GM12878 (cell line): ENCODE data around the gene ACACA. TPM values are rescaled to one million over a fixed set of nuclear protein-coding genes. Genes with fewer than 3 reads are reported as not detected.

Experiments
- ATAC-seq: fragments of 200-7000 bp; cut with Tn5 transposase; 3 replicates; pipeline ENCODE4 v1.9.1; 2020; ENCODE audit warnings: mild to moderate bottlenecking, moderate library complexity
- BruUV-seq: library from RNA; stranded (reverse); fragments of 400-500 nt; replicated peaks from 2 replicates; lab custom pipeline; 2021; lab: Mats Ljungman, UMichigan
- CTCF ChIA-PET: fragments of 300-600 bp; sonication (Branson Sonifier 250); formaldehyde crosslinking; extraction: SDS; loops from one replicate; lab custom pipeline; 2021; ENCODE audit warnings: inconsistent platforms; lab: Yijun Ruan, JAX
- POLR2A ChIA-PET: fragments of 350-600 bp; formaldehyde crosslinking; extraction: SDS; loops from one replicate; lab custom pipeline; 2021; ENCODE audit warnings: inconsistent platforms; lab: Charles Lee
- RAD21 ChIA-PET: fragments of 300-600 bp; sonication (Branson Sonifier 250); formaldehyde crosslinking; loops from one replicate; lab custom pipeline; 2023; ENCODE audit warnings: antibody characterized with exemption; ENCODE audit not compliant: unreplicated experiment; lab: Charles Lee
- SMC1A ChIA-PET: fragments of 300-600 bp; sonication (Branson Sonifier 250); formaldehyde crosslinking; loops from one replicate; lab custom pipeline; 2023; ENCODE audit not compliant: unreplicated experiment, uncharacterized antibody; lab: Charles Lee
- DNase-seq: peaks from one replicate; pipeline ENCODE4 v3.0.0-alpha.2; 2011; ENCODE audit warnings: low read depth, low spot score
- FAIRE-seq: peaks from 3 replicates; lab custom pipeline; 2011; peaks lifted over from hg19 to GRCh38; lab: Jason Lieb, UNC
- H2AFZ ChIP-seq: 2 replicates; pipeline ENCODE4 v1.6.0; 2011; ENCODE audit warnings: low read depth, low read length, control low read depth; ENCODE audit not compliant: control insufficient read depth
- H3K27ac ChIP-seq: 2 replicates; pipeline ENCODE4 v1.5.1; 2011; ENCODE audit warnings: control low read depth; ENCODE audit not compliant: control insufficient read depth, insufficient read depth
- H3K27me3 ChIP-seq, 2 experiments: replicated peaks in 1 of 2; 2 replicates each; pipeline versions ENCODE4 v1.6.0 to v1.6.1; 2011; ENCODE audit warnings: low read length in 1 of 2; ENCODE audit not compliant: control insufficient read depth in 2 of 2, insufficient read depth in 2 of 2
- H3K36me3 ChIP-seq, 2 experiments: 2 replicates each; pipeline ENCODE4 v1.5.1; 2011; ENCODE audit warnings: low read length in 1 of 2; ENCODE audit not compliant: control insufficient read depth in 2 of 2, insufficient read depth in 2 of 2
- H3K4me1 ChIP-seq: 2 replicates; pipeline ENCODE4 v1.6.1; 2011; ENCODE audit warnings: mild to moderate bottlenecking, low read length, moderate library complexity, mixed read lengths; ENCODE audit not compliant: control insufficient read depth, insufficient read depth
- H3K4me2 ChIP-seq: 2 replicates; pipeline ENCODE4 v1.6.0; 2011; ENCODE audit warnings: control low read depth; ENCODE audit not compliant: control insufficient read depth, insufficient read depth
- H3K4me3 ChIP-seq: fragments of 200-600 bp; sonication (generic); 2 replicates; pipeline ENCODE4 v1.5.1; 2016
- H3K79me2 ChIP-seq: 2 replicates; pipeline ENCODE4 v1.6.0; 2011; ENCODE audit warnings: low read length; ENCODE audit not compliant: control insufficient read depth, insufficient read depth
- H3K9ac ChIP-seq: 2 replicates; pipeline ENCODE4 v1.8.0; 2011; ENCODE audit warnings: low read length, control low read depth, mixed read lengths; ENCODE audit not compliant: control insufficient read depth, insufficient read depth
- H3K9me3 ChIP-seq: replicated peaks from 3 replicates; pipeline ENCODE4 v1.5.1; 2011; ENCODE audit warnings: mild to moderate bottlenecking, low read length; ENCODE audit not compliant: control insufficient read depth, insufficient read depth
- H4K20me1 ChIP-seq: 2 replicates; pipeline ENCODE4 v1.6.0; 2011; ENCODE audit not compliant: control insufficient read depth, insufficient read depth
- CBX3 ChIP-seq: fragments of 200-600 bp; sonication (generic); IDR thresholded peaks from 2 replicates; pipeline ENCODE4 v1.6.1; 2016; ENCODE audit warnings: low read depth, borderline replicate concordance
- CHD4 ChIP-seq: fragments of 200-600 bp; sonication (generic); IDR thresholded peaks from 2 replicates; pipeline ENCODE4 v1.6.1; 2016; ENCODE audit warnings: mild to moderate bottlenecking
- DPF2 ChIP-seq: fragments of 450-650 bp; IDR thresholded peaks from 2 replicates; pipeline ENCODE4 v1.6.1; 2017; ENCODE audit warnings: mild to moderate bottlenecking
- EP300 ChIP-seq, 2 experiments: fragments of 150-350 bp in 1 of 2; IDR thresholded peaks; 2 replicates each; pipeline ENCODE4 v1.6.1; 2011 to 2012; ENCODE audit warnings: low read depth in 2 of 2, low read length in 2 of 2, borderline replicate concordance in 1 of 2, improper control_type of control experiment in 1 of 2, inconsistent platforms in 1 of 2; ENCODE audit not compliant: control insufficient read depth in 1 of 2
- ETV6 ChIP-seq, 2 experiments: fragments of 450-650 bp in 1 of 2; IDR thresholded peaks in 1 of 2; conservative IDR thresholded peaks in 1 of 2; 2 replicates each; pipeline ENCODE4 v1.6.1; 2014; ENCODE audit warnings: antibody characterized with exemption in 1 of 2, borderline replicate concordance in 1 of 2, low read depth in 1 of 2, mild to moderate bottlenecking in 1 of 2, moderate library complexity in 1 of 2
- FOXK2 ChIP-seq: fragments of 450-650 bp; IDR thresholded peaks from 2 replicates; pipeline ENCODE4 v1.6.1; 2017; ENCODE audit warnings: mild to moderate bottlenecking, moderate library complexity
- KAT2A ChIP-seq: conservative IDR thresholded peaks from 2 replicates; pipeline ENCODE4 v1.6.1; 2011; ENCODE audit warnings: low read depth, low read length; ENCODE audit not compliant: control insufficient read depth
- NR2C1 ChIP-seq: fragments of 450-650 bp; IDR thresholded peaks from 2 replicates; pipeline ENCODE4 v1.6.1; 2017; ENCODE audit warnings: antibody characterized with exemption, mild to moderate bottlenecking, moderate library complexity
- NR2F1 ChIP-seq: fragments of 450-650 bp; conservative IDR thresholded peaks from 2 replicates; pipeline ENCODE4 v1.6.1; 2017; ENCODE audit warnings: mild to moderate bottlenecking
- NRF1 ChIP-seq: conservative IDR thresholded peaks from 2 replicates; pipeline ENCODE4 v1.6.1; 2011; ENCODE audit warnings: mild to moderate bottlenecking, low read depth, low read length, improper control_type of control experiment
- PAX8 ChIP-seq: fragments of 450-650 bp; IDR thresholded peaks from 2 replicates; pipeline ENCODE4 v1.6.1; 2017; ENCODE audit warnings: mild to moderate bottlenecking, moderate library complexity
- POLR2A ChIP-seq: IDR thresholded peaks from 2 replicates; pipeline ENCODE4 v1.6.1; 2011; ENCODE audit warnings: low read depth, mild to moderate bottlenecking, low read length
- RELB ChIP-seq: fragments of 450-650 bp; IDR thresholded peaks from 2 replicates; pipeline ENCODE4 v1.6.1; 2017; ENCODE audit warnings: low read depth, mild to moderate bottlenecking, moderate library complexity
- SUPT20H ChIP-seq: IDR thresholded peaks from 2 replicates; pipeline ENCODE4 v1.6.1; 2011; ENCODE audit warnings: low read depth, mild to moderate bottlenecking, low read length, moderate library complexity, borderline replicate concordance; ENCODE audit not compliant: control insufficient read depth
- TAF1 ChIP-seq: IDR thresholded peaks from 2 replicates; pipeline ENCODE4 v1.6.1; 2011; ENCODE audit warnings: mild to moderate bottlenecking, low read depth, low read length, borderline replicate concordance
- TCF7 ChIP-seq: IDR thresholded peaks from 2 replicates; pipeline ENCODE4 v1.6.1; 2014; ENCODE audit warnings: antibody characterized with exemption, borderline replicate concordance
- ZBTB11 ChIP-seq: fragments of 450-650 bp; formaldehyde crosslinking; IDR thresholded peaks from 2 replicates; pipeline ENCODE4 v1.5.0; 2022; ENCODE audit warnings: mild to moderate bottlenecking, missing genetic modification characterization
- WGBS: methylation state at CpG from one replicate; pipeline ENCODE4 v1.1.6; 2016; ENCODE audit warnings: low lambda C conversion rate; ENCODE audit not compliant: insufficient replicate concordance, insufficient coverage; ENCODE audit errors: missing lambda C conversion rate; 5-methylcytosine and 5-hydroxymethylcytosine counted together
- in situ Hi-C: fragments of 300-500 bp; cut with MboI; formaldehyde crosslinking; loops from 9 replicates; pipeline ENCODE4 v1.14.3; 2018; ENCODE audit warnings: mixed read lengths
- intact Hi-C: fragments of 100-400 bp; cut with micrococcal nuclease; formaldehyde crosslinking; loops from one replicate; pipeline ENCODE4 v1.14.2; 2022; ENCODE audit not compliant: unreplicated experiment
- polyA plus RNA-seq, 11 experiments: library from polyadenylated mRNA; depleted of rRNA in 4 of 11; unstranded in 6 of 11; stranded (reverse) in 5 of 11; fragments of >200 nt; fragmentation: Nextera tagmentation in 4 of 11; fragmentation: Illumina TruSeq in 1 of 11; extraction: Ambion mirVana in 4 of 11; extraction: Trizol in 1 of 11; gene quantifications; 1 replicate in 1 of 11; 2 replicates in 10 of 11; pipeline versions ENCODE4 v1.2.1 to v1.2.3, GENCODE V29; 2011 to 2016; ENCODE audit warnings: inconsistent platforms in 2 of 11, missing spikeins in 2 of 11, low read depth in 1 of 11
- total RNA-seq, 4 experiments: library from RNA; depleted of rRNA in 3 of 4; stranded (reverse); fragments of >200 nt in 3 of 4; fragmentation: Illumina TruSeq in 1 of 4; extraction: Trizol in 1 of 4; gene quantifications; 2 replicates each; pipeline versions ENCODE4 v1.2.1 to v1.2.3, GENCODE V29; 2013 to 2021

The ACACA gene
- total and polyA plus RNA-seq, 10 of the 15 experiments (the other 5 are each of a cell fraction or from before 2014, with no cell fraction given), result 12.9 to 74.2 (median 32.0) TPM

- ChIA-PET RAD21 (interaction anchor here (2.7 kb wide), 1 partner anchor 14 kb away, joined by 12 read pairs; no protein-coding TSS in a partner anchor), CTCF (interaction anchor here (0.8 to 2.4 kb wide), 3 partner anchors 16 to 990 kb away, joined by 3 to 8 read pairs (median 4); partner anchors contain the start of gene C17orf78), POLR2A (interaction anchor here (0.5 to 1.0 kb wide), 4 partner anchors 10 to 759 kb away, joined by 3 to 4 read pairs (median 3); no protein-coding TSS in a partner anchor), SMC1A (no interaction called here)
- FAIRE-seq (no peak), DNase-seq (no peak), ATAC-seq (no peak)
- Histone ChIP-seq H3K9me3 (no peaks in the 10 kb centered on the region), H3K79me2 (peaks cover 26% of the 10 kb centered on the region), H4K20me1 (no peaks in the 10 kb centered on the region), H3K4me3 (peak overlapping the region; percentile 62; the same call in 1 of the 2 replicates), H3K9ac (peak overlapping the region; percentile 68), H3K27ac (peak overlapping the region; percentile 71), H2AFZ (peak overlapping the region; percentile 90), H3K27me3 (no peaks in the 10 kb centered on the region), H3K4me2 (peak overlapping the region; percentile 98), H3K4me1 (peaks cover 12% of the 10 kb centered on the region), H3K36me3 (no peaks in the 10 kb centered on the region)
- in situ Hi-C loops, result loop anchor here (10.0 kb wide), 1 partner anchor 755 kb away; the partner anchor contains the start of gene MRM1
- intact Hi-C loops, result loop anchor here (5.0 to 10.0 kb wide), 2 partner anchors 48 to 415 kb away; partner anchors contain the start of genes AATF, ACACA and TADA2A
- WGBS, result 44% methylated on average over 18 of the region's 18 CpGs
- TF ChIP-seq FOXK2 (no peak), DPF2 (no peak), KAT2A (no peak), NRF1 (no peak), EP300 (IDR thresholded peaks at IDR 0.05; ENCODE audit: borderline replicate concordance in 1 of 2, control insufficient read depth in 1 of 2, low read depth in 2 of 2, low read length in 2 of 2) (no peak), POLR2A (no peak), NR2C1 (no peak), SUPT20H (no peak), ETV6 (conservative IDR thresholded peaks at IDR 0.05 in 1 of 2, IDR thresholded peaks at IDR 0.05 in 1 of 2; ENCODE audit: borderline replicate concordance in 1 of 2, low read depth in 1 of 2) (no peak), TAF1 (no peak), NR2F1 (no peak), ZBTB11 (CRISPR knock-in tag) (no peak), RELB (no peak), PAX8 (no peak), TCF7 (no peak), CHD4 (no peak), CBX3 (no peak)
- TSS peak; percentile 93 for BruUV-seq
Measured at GRCh38 chr17:37359682-37360188, 46.9 kb downstream of the ACACA start.
